ENCODE data around the gene MRS2. TPM values are rescaled to one million over a fixed set of nuclear protein-coding genes. Genes with fewer than 3 reads are reported as not detected.

MRS2 gene
- total RNA-seq, 1 donor from 2014 or later, result 21.3 TPM

DNA sequence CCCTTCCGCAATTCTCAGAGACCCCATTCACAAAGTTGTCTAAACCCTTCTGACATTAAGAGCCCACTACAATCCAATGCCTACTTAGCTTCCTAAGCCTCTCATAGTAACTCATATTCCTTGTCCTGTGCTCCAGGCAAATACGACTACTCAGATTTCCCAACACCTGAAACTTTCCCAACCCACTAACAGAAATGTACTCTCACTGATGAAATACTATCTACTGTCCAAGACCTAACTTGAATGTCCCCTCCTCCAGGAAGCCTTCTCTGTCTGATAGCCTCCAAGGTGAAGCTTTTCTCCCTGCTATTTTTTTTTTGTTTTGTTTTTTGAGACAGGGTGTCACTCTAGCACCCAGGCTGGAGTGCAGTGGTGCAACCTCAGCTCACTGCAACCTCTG lies 56.2 kb downstream of the MRS2 start:
- no peaks in the 10 kb centered on the region for H3K9me3 ChIP-seq
- H3K4me3 ChIP-seq, result no peak overlapping the region
- H3K27me3 ChIP-seq, result no peaks in the 10 kb centered on the region
- TF ChIP-seq, protein P1, sequence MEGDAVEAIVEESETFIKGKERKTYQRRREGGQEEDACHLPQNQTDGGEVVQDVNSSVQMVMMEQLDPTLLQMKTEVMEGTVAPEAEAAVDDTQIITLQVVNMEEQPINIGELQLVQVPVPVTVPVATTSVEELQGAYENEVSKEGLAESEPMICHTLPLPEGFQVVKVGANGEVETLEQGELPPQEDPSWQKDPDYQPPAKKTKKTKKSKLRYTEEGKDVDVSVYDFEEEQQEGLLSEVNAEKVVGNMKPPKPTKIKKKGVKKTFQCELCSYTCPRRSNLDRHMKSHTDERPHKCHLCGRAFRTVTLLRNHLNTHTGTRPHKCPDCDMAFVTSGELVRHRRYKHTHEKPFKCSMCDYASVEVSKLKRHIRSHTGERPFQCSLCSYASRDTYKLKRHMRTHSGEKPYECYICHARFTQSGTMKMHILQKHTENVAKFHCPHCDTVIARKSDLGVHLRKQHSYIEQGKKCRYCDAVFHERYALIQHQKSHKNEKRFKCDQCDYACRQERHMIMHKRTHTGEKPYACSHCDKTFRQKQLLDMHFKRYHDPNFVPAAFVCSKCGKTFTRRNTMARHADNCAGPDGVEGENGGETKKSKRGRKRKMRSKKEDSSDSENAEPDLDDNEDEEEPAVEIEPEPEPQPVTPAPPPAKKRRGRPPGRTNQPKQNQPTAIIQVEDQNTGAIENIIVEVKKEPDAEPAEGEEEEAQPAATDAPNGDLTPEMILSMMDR (IDR thresholded peaks at IDR 0.05), result no peak
- no peak for ATAC-seq
- H3K27ac ChIP-seq, result no peak overlapping the region
- intact Hi-C loops (cut with DNase I), result no loop called here
- H3K36me3 ChIP-seq, result no peaks in the 10 kb centered on the region
- no peaks in the 10 kb centered on the region for H3K4me1 ChIP-seq
- no peak for DNase-seq

DNA sequence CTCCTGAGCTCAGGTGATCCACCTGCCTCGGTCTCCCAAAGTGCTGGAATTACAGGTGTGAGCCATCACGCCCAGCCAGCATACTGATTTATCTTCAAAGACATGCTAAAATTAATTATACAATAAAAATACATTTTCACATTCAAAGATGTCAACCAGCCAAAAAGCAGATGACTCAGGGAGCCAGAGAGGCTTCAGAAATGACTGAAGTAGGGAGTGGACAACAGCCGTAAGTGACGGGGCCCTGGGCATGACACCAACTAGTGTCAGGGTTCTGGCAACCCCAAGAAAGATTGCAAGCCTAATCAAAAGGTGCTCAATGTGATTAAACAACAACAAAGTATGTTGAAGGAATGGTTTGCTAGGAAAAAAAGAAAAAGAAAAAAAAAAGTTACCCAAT lies 58.2 kb downstream of the MRS2 start:
- intact Hi-C loops (cut with DNase I), result no loop called here
- H3K27me3 ChIP-seq, result no peaks in the 10 kb centered on the region
- ATAC-seq (no peak), DNase-seq (no peak)
- no peak overlapping the region for H3K4me3 ChIP-seq
- H3K36me3 ChIP-seq, result no peaks in the 10 kb centered on the region
- H3K9me3 ChIP-seq, result no peaks in the 10 kb centered on the region
- H3K4me1 ChIP-seq, result no peaks in the 10 kb centered on the region
- H3K27ac ChIP-seq, result no peak overlapping the region
- TF ChIP-seq, protein P1 (IDR thresholded peaks at IDR 0.05), result no peak

DNA sequence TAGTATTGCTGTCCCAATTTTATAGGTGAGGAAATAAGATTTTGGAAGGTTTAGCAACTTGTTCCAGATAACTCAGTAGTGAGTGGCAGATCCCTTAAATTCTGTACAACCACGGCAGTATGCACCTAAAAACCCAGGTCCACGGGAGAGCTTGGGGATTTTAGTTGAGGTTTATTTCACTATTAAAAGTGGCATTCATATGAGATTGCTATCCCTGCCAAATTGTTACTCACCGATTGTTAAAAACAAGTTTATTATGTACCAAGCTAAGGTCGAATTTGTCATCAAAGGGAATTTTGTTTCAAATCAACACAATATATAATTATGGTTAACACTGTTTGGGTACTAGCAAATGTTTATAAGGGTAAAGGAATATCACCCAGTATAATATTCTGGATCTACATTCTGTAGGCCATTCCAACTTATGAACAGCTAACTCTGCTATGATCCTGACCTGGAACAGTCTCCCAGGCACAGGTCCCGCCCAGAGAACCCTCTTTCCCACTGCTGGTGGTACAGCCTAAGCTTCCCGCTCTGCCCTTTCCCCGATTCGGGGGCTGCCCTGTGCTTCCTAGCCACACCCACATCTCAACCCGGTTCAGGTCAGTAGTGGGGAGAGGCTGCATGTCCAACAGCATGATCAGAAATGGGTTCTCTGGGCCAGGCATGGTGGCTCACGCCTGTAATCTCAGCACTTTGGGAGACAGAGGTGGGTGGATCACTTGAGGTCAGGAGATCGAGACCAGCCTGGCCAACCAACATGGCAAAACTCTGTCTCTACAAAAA lies 61.7 kb downstream of the MRS2 start:
- Histone ChIP-seq H3K27me3 (no peaks in the 10 kb centered on the region), H3K4me3 (no peak overlapping the region), H3K36me3 (no peaks in the 10 kb centered on the region), H3K9me3 (no peaks in the 10 kb centered on the region), H3K27ac (no peak overlapping the region), H3K4me1 (no peaks in the 10 kb centered on the region)
- DNase-seq (no peak), ATAC-seq (no peak)
- TF ChIP-seq, protein P1 (IDR thresholded peaks at IDR 0.05), result no peak
- intact Hi-C loops (cut with DNase I), result no loop called here

DNA sequence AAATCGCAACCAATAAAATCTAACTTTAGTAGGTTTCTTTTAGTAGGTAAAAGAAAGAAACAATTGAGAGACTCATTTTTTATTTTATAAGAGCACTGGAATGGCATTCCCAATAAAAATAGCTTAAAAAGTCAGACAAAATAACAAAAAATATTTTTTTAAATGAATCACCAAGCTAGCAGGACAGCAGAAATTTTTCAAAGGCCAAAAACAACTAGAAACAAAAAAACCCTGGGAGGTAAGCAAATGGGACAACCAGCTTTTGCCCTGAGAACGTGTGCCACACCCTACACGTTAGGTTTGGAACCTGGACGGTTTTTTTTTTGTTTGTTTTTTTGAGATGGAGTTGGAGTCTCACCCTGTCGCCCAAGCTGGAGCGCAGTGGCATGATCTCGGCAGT lies 67.1 kb downstream of the MRS2 start:
- H3K27me3 ChIP-seq, result no peaks in the 10 kb centered on the region
- no peaks in the 10 kb centered on the region for H3K9me3 ChIP-seq
- no peak for DNase-seq
- intact Hi-C loops (cut with DNase I), result no loop called here
- no peak for ATAC-seq
- H3K36me3 ChIP-seq, result no peaks in the 10 kb centered on the region
- H3K4me3 ChIP-seq, result no peak overlapping the region
- no peaks in the 10 kb centered on the region for H3K4me1 ChIP-seq
- H3K27ac ChIP-seq, result no peak overlapping the region
- TF ChIP-seq, protein P1 (IDR thresholded peaks at IDR 0.05), result no peak

DNA sequence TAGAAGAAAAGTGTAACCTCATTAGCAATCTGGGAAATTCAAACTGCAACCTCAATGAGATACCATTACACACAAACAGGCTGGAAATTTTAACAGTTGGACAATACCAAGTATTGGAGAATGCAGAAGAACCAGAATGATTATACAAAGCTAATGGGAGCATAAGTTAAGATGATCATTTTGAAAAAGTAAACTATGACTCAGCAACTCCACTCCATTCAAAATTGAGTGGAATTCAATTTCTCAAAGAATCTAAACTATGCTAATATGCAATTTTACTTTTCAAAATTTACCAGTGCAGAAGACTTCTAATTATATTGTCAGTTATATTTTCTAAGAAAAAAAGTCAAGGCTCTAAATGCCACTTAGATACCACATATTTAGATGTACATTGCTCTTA lies 69.4 kb downstream of the MRS2 start:
- Histone ChIP-seq H3K36me3 (no peaks in the 10 kb centered on the region), H3K4me1 (no peaks in the 10 kb centered on the region), H3K27me3 (no peaks in the 10 kb centered on the region), H3K27ac (no peak overlapping the region), H3K4me3 (no peak overlapping the region), H3K9me3 (no peaks in the 10 kb centered on the region)
- TF ChIP-seq, protein P1 (IDR thresholded peaks at IDR 0.05), result no peak
- intact Hi-C loops (cut with DNase I), result no loop called here
- DNase-seq, result no peak
- no peak for ATAC-seq

Other genes starting within 250 kb of the MRS2 start
- gene DCDC2, start 44.9 kb upstream of the MRS2 start, total RNA-seq, result 5.3 TPM
- gene GPLD1, start 86.6 kb downstream of the MRS2 start, total RNA-seq, result 3.1 TPM
- 15.5 TPM for gene ALDH5A1, start 92.0 kb downstream of the MRS2 start, total RNA-seq
- gene KIAA0319, start 243.3 kb downstream of the MRS2 start, total RNA-seq, result 1.1 TPM